Measurements from ENCODE around the gene TNP2.

The TNP2 gene

DNA sequence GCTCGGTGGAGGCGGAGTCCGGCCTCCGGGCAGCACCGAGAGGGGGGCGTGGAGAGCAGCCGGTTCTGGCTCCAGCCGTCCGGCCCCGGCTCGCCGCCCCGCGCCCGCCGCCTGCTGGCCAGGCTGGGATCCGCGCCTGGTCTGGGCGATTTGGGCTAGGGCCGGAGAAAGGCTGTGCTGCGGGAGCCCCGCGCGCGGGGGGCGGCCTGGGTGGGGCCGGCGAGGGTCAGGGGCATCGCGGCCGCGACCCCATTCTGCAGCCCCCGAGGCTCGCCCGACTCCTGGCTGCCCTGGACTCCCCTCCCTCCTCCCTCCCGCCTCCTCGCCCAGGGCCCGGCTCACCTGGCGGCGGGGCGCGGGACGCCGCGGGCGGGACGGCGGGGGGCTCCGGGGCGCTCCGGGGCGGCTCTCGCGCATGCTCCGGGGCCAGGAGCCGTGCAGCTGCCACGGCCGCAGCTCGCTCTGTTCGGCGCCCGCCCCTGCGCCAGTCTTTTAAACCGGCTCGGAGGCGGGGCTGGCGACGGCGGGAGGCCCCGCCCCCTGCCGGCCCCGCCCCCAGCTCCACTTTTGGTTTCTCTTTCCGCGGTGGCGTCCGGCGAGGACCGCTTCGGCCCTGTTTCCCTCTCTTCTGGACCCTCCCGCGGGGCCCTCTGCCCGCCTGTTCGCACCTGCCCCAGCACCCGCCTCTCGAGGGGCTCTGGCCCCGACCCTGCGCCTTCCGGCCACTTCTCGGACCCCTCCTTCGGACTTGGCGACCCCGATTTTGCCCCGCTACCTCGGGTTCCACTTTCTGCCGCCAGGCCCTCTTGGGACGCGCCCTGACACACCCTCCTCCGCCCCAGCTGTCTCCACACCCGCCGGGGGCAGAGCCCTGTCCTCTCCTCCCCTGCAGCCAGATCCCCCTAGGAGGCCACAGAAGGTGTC is 13.1 kb downstream of the TNP2 start, which contains the start of gene SOCS1:
TSS of gene SOCS1 (minus strand) at position 468 of the 924 bp plus-strand sequence. CDS start 726 bp downstream, outside the sequence.
- DNase-seq: peak; percentile 77 to 89 (median 78)

DNA sequence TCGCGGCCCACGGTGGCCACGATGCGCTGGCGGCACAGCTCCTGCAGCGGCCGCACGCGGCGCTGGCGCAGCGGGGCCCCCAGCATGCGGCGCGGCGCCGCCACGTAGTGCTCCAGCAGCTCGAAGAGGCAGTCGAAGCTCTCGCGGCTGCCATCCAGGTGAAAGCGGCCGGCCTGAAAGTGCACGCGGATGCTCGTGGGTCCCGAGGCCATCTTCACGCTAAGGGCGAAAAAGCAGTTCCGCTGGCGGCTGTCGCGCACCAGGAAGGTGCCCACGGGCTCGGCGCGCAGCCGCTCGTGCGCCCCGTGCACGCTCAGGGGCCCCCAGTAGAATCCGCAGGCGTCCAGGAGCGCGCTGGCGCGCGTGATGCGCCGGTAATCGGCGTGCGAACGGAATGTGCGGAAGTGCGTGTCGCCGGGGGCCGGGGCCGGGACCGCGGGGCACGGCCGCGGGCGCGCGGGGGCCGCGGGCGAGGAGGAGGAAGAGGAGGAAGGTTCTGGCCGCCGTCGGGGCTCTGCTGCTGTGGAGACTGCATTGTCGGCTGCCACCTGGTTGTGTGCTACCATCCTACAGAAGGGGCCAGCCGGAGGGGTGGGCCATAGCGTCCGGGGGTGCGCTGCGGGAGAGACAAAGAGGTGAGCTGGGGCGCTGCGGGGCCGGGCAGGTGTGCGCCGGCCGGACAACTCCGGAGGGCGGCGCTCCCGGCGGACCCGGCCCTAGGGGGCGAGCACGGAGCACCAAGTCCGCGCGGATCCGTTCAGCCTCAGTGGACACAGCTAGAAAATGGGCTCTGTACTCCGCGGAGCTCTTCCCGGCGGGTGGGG is 14.0 kb downstream of the TNP2 start:
- DNase-seq: peak; percentile 35 to 64 (median 50)

DNA sequence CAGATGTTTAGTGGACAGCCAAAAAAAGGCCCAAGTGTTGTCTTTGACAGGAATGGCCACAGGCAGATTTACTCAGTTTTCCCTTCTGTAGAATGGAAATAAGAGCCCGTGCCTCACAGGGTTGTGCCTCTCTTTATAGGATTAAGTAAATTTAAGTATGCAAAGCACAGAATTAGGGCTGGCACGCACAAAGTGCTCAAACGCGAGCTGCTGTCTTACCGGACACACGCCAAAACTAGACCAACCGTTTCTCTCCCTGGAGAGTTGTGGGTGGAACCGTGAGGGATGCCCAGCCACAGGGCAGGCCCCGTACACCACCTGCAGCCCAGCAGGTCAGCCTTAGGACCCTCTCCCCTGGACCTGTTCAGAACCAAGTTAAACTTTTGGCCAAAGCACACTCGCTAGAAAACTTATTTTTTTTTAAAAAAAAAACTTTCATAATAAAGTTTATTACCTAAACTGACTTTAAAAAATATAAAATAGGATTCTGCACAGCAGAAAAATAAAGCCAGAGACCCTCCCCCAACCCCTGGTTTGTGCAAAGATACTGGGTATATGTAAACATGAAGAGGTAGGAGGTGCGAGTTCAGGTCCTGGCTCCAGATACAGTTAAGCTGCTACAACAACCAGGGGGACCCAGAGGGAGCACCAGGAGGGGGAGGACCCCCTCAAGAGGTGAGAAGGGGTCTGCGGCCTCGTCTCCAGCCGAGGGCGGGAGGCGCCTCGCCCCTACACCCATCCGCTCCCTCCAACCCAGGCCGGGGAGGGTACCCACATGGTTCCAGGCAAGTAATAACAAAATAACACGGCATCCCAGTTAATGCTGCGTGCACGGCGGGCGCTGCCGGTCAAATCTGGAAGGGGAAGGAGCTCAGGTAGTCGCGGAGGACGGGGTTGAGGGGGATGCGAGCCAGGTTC is 14.9 kb downstream of the TNP2 start:
- DNase-seq: peak in 1 of 4 experiments; percentile 42

DNA sequence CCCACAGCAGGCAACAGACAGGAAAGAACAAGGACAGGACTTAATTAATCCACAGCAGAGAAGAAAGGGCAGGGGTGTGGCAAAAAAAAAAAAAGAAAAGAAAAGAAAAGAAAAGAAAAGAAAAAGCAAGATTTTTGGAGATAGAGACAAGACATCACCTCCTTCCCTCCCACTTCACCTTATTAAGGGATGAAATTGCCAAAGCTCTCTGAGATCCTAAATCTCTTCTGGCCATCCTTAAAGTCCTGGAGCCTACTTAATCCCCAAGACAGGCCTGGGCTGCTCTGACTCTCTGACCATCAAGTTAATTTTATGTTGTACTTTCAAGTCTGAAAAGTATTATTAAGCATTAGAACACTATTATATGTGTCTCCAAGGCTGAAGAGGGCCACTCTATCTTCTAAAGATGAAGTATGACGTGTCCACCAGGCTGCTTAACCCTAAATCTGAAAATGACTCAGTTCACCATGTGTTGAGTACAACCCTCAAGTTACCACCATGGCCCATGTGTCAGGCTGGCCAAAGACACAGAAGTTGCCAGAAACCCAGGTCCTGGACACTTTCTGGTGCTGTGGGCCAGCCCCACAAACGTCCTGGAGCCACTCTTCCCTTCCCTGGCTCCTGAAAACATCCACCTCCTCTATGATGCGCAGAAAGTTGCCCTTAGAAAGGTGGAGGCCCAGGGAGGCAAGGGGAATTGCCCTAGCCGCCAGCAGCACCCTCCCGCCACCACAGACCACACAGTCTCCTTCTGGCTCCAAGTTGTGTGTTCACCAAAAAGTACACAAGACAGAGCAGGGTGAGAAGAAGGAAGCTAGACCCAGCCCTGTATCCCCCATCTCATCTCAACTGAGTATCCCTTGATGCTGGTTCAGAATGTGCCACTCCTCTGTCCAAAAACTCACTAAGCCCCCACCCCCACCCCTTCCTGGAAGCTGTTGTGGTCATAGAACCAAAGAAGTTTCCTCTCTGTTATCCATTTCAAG is 15.8 kb downstream of the TNP2 start:
- no peak for DNase-seq

DNA sequence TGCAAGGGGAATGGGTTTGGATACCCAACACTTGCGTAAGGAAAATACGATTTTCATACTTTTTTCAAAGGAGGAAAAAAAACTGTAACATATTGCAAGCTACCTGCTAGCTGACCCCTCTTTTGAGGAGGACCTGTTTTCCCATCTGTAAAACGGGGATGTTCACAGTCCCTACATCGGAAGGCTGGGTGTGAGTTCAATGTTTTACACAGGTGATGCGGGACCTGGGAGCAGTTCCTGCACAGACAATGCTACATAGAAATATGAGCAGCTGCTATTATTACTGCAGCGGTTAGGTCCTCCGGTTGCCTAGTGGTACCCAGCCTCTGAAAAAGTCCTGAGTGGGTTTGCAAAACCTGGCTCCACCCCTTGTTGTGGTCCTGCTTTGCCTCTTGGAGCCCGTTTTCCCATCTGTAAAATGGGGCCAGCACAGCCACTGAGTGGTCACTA is 16.6 kb downstream of the TNP2 start:
- no peak for DNase-seq

DNA sequence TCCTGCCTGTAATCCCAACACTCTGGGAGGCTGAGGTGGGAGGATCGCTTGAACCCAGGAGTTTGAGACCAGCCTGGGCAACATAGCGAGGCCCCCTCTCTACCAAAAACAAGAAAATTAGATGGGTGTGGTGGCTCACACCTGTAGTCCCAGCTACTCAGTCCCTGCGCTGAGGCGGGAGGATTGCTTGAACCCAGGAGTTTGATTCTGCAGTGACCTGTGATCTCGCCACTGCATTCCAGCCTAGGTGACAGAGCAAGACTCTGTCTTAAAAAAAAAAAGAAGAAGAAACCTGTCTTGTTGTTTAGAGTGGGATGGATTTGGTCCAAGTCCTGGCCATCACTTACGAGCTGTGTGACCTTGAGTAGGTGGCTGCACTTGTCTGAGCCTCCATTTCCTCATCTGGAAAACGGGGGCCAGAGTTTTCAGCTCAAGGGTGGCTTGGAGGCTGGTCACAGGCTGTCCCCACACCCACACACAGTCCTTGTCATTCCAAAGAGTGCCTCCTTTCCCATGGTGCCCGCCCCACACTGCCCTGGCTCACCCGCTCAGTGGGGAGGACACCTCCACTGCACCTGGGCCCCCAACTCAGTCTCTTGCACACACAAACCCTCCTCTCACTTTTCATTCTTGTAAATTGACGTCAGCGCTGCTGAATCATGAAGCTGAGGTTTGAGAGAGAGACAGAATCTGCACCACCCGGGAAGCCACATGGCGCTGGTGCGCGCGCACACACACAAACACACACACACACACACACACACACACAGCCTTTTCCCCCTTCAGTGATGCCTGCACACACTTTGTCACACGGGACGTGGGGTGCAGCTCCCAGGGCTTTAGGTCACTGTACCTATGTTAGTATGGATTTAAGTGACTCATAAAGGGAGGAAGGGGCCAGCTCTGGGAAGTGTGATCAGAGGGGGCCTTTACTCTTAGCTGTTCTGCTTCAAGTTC is 17.3 kb downstream of the TNP2 start:
- peak; percentile 34 to 76 (median 52) for DNase-seq

DNA sequence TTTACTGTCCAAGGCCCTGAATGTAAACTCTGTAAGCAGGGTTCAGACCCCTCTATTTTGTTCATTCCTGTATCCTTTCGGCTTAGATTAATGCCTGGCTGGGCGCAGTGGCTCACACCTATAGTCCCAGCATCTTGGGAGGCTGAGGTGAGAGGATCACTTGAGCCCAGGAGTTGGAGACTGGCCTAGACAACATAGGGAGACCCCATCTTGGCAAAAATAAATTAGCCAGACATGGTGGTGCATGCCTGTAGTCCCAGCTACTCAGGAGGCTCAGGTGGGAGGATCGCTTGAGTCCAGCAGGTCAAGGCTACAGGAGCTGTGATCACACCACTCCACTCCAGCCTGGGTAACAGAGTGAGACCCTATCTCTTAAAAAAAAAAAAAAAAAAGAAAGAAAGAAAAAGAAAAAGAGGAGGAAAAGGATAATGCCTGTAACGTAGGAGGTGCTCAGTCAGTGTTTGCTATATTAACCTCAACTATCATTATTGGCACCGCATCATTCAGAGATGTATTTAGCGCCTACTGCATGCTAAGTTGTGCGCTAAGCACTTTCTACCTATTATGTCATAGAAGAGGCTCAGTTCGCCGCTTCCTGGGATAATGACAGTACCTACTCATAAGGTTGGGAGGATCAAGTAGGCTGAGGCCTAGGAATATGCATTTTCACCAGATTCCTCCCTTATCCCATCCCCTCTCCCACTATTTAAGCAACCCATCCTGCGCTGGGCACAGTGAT is 18.2 kb downstream of the TNP2 start:
- no peak for DNase-seq

DNA sequence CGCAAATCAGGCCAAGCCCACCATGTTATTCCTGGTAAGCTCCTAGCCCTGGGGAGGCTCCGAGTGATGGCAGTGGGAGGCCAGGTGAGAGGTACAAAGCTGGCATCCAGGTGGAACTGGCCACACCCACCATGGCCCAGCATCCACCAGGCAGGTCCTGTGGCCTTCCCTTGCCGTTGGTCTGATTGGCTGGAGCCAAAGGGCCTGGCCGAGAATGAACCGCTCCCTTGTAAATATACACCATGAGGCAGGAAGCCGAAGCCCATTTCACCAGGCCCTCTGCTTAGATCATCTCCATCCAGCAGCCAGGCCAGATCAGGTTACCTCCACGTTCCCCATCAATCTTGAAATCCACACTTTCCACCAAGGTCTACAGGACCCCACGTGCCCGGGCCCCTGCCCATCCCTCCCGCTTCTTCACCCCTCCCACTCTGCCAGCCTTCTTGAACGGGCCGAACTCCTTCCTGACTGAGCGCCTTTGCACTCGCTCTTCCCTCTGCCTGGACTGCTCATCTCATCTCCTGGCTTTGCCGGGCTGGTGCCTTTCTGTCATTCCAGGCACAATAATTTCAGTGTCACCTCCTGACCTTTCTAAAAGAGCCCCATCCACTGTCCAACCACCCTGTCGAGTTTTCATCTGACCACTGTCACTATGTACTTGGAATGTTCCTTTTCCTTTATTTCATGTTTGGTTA is 18.9 kb downstream of the TNP2 start:
- DNase-seq: no peak

DNA sequence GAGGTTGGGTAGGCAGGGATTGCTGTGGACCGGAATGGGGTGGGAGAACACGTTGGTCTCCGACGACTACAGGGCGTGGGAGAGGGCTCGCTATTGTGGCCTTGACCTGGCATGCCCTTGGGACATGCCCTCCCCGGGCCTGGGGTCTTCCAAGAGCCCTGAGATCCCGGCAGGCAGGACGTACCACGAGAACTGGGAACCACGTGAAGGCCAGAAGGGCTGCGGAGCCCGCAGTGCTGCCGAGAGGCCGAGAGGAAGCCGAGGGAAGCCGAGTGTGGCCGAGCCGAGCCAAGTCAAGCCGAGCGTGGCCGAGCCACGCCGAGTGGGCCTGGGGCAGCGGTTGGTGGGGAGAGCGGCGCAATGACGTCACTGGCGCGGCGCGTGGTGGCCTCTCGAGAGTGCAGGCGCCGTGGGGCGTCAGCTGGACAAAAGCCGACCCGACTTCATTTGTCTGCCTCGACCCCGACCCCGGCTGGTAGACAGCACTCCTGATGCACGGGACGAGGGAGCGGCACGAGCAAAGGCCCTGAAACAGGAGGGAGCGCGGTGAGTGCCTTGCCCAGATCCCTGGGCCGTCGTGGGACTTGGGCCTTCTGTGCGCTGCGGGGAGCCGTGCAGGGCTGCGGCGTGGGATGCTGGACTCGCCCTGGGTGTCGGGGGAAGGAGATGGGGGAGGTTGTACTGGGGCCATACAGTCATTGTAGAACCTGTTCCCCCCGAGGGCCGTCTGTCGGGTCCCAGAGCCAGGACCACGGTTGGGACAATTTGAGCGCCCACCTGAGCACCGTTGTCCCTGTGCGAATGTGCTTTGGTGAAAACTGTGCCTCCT is 19.7 kb downstream of the TNP2 start:
- DNase-seq: no peak

DNA sequence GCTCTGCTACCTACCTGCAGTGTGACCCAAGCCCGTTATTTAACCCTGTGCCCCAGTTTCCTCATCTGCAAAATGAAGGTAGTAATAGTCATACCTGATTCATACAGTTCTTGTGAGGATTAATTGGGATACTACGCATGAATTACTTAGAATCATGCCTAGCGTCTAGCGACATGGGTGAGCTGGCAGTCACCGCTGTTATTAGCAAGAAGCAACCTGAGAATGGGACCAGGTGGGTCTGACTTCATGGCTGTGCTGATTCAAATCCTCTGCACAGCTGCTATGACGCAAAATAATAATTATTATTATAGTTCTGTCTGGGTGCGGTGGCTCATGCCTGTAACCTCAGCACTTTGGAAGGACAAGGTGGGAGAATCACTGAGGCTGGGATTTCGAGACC is 21.0 kb downstream of the TNP2 start:
- no peak for DNase-seq

DNA sequence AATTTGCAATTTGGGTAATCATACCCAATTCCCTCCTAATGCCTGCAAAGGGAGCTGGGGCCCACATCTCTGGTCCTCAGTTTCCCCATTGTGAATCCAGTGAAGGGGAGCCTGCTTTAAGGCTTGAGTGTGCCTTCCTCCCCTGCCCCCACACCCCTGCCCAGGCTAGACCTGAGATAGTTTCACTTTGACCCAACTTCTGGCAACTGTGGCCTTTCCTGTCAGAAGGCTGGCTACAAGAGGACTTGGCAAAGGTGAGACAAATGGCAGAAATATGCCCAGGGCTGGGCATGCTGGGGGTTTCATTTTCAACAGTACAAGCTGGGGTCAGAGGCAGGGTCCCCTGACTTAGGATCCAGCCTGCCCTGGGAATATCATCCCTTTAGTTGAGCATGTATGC is 23.1 kb downstream of the TNP2 start:
- DNase-seq: no peak

DNA sequence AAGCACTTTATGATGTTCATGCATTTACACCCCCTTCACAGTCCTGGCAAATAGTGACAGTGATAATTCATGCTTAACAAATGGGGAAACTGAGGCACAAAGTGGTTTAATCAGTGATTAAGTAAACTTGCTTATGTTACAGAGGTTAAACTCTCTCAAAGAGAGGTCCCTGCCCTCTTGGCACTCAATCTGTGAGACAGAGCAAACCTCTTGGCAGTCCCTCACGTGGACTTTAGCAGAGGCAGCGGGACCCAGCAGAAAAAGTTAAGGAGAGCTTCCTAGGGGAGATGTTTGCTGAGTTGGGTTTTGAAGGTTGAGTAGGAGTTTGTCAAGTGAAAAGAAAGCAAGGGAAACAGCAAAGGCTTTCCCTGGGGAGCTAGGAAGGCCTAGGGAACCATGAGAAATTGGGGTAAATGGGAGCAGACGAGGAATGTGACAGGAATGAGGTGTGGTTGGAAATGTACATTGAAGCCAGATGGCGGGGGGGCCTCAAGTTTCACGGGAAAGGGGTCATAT is 23.8 kb downstream of the TNP2 start:
- DNase-seq: no peak

DNA sequence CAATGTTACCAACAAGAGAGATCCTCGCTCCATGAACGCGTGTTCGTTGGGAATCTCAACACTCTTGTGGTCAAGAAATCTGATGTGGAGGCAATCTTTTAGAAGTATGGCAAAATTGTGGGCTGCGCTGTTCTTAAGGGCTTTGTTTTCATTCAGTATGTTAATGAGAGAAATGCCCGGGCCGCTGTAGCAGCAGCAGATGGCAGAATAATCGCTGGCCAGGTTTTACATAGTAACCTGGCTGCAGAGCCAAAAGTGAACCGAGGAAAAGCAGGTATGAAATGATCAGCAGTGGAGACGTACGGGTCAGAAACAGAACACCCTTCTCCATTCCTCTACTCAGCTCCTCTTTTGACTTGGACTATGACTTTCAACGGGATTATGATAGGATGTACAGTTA is 26.5 kb downstream of the TNP2 start:
- no peak for DNase-seq

DNA sequence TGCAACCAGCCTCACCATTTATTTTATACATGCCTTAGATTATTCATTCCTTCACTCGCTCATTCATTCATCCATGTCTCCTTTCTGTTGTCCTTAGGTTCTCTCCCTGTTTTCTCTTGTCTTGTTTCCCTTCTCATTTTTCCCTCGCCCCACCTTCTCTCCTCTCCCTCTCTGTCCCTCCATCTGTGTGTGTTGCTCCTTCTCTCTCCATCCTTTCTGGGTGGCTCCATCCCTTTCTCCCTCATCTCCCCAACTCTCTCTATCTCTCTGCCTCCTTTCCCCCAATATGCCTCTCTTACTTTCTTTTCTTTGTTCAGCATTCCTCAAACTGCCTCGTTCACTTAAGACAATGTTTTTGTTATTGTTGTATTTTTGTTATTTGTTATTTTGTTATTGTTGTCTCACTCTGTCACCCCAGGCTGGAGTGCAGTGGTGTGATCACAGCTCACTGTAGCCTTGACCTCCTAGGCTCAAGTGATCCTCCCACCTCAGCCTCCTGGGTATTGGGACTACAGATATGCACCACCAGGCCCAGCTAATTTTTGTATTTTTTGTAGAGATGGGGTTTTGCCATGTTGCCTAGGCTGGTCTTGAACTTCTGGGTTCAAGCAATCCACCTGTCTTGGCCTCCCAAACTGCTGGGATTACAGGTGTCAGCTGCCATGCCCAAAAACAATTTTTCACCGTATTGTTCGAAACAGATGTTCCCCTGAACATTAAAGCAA is 27.5 kb downstream of the TNP2 start:
- DNase-seq: no peak

DNA sequence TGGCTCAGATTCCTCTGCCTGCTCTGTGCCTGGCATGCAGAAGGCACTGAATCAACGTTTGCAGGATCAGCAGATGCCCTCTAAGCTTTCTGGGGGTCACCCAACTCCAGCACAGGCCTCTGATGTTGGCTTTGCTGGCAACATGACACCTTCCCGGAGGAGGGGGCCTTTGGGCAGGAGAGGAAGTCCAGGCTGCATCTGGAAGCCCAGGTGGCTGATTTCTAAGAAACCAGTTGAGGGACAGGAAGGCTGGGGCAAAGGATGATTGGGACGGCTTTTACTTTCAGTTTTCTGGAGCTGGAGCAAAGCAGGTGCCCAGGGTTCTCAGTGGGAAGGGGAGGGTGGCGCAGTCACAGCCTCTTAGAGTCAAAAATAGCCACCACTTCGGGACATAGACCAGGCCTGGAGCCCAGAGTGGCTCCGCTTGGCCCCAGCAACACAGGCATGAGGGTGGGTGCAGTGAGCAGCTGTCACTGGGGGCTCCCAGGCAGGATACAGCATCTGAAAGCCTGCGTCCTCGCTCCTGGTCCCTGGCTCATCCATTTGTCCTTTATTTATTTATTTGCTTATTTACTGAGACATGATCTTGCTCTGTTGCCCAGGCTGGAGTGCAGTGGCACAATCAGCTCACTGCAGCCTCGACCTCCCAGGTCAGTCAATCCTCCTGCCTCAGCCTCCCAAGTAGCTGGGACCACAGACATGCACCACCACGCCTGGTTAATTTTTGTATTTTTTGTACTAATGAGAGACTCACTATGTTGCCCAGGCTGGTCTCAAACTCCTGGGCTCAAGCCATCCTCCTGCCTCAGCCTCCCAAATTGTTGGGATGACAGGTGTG is 28.3 kb downstream of the TNP2 start:
- DNase-seq: no peak

Measured in activated naive CD4-positive, alpha-beta T cell (primary cell).